GM18502 (cell line): ENCODE data around the gene BARX1.
"Not testable (repeated sequence)": the region's sequence is repeated elsewhere in the genome, so short reads cannot be mapped to it uniquely, and the experiment has no call there.

Experiments used
- ATAC-seq: cut with Tn5 transposase; IDR thresholded peaks from one replicate; pipeline ENCODE4 v1.9.1; 2021; ENCODE audit warnings: mild to moderate bottlenecking; ENCODE audit not compliant: unreplicated experiment, poor library complexity

The BARX1 gene

DNA sequence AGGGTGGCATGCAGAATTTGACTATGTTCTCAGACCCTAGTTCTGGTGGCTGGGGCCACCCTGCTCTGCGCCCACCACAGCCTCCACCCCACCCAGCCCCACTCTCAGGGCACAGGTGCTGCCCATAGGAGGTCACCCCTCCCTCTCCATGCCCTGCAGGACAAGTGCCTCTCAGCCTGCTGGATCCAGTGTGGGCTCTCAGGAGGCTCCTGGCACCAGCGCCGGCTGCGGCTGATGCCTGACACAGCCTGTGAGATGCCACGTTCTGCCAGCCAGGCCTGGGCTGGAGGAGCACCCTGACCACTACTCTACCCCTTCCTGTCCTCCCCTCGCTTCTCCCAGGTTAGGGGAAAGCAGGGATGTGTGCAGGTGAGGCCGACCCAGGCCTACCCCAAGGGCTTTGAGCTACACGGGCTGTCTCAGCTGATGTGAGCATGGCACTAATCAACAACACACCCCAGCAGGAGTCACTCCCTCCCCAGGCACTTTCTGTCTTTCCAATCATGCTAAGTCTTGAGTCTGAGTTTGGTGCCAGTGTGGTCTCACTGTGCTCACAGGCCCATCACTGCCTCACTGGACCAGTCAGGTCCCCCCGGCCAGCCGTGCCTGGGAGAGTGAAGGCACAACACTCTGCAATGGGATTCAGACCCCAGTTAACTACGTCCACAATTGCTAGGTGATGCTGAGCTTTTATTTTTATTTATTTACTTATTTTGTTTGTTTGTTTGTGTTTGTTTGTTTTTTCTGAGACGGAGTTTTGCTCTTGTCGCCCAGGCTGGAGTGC lies 12.1 kb upstream of the BARX1 start:
- ATAC-seq: no peak

- ATAC-seq: no peak
Measured at GRCh38 chr9:93965830-93966577, 10.8 kb upstream of the BARX1 start.

DNA sequence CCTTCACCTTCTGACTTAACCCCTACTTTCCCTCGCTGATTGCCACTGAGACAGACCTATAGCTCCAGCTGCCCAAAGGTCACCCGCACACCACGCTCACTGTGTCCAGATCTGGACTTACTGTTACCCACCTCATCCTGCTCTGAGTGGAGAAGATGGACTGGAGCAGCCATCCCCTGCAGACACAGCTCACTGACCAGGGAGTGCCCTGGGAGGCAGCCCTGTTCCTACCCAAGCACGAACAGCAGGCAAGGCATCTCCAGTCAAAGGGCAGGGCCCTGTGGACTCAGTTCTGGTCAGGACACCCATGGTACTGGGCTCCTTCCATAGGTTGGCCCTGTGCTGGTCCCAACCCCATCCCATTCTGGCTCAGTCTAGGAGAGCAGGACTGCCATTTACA lies 9.5 kb upstream of the BARX1 start:
- ATAC-seq: no peak

DNA sequence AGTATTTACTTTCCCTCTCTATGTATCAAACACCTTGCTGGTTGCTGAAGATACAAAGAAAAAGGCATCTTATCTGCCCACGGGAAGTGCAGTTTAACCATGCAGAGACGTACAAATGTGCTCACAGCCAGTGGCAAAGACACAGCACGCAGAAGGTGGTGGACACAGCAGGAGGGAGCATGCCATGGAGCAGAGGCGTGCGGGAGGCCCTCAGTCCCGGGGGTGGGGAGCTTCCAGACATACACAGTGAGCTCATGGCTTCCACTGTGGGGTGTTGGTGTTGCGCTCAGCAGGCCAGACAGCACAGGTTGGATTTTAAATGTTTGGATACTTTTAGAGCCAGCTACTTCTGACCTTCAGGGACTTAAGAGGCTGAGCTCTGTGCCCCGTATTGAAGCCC lies 8.8 kb upstream of the BARX1 start:
- no peak for ATAC-seq

GRCh38 chr9:93963489-93963888 lies 8.3 kb upstream of the BARX1 start:
- ATAC-seq: not testable (repeated sequence)

- no peak for ATAC-seq
Measured at GRCh38 chr9:93962561-93963440, 7.6 kb upstream of the BARX1 start.

DNA sequence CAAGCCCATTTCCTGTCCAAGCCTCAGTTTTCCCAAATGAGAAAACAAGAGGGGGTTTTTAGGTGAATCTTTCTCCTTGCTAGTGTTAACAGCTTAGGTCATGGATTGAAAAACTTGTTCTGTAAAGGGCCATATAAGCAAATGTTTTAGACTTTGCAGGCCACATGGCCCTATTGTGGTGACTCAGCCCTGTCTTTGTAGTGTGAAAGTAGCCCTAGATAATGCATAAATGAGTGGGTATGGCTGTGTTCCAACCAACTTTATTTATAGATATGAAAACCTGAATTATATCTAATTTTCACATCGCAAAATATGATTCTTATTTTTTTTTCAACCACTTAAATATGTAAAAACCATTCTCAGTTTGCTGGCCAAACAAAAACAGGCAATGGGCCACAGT lies 6.9 kb upstream of the BARX1 start:
- no peak for ATAC-seq

DNA sequence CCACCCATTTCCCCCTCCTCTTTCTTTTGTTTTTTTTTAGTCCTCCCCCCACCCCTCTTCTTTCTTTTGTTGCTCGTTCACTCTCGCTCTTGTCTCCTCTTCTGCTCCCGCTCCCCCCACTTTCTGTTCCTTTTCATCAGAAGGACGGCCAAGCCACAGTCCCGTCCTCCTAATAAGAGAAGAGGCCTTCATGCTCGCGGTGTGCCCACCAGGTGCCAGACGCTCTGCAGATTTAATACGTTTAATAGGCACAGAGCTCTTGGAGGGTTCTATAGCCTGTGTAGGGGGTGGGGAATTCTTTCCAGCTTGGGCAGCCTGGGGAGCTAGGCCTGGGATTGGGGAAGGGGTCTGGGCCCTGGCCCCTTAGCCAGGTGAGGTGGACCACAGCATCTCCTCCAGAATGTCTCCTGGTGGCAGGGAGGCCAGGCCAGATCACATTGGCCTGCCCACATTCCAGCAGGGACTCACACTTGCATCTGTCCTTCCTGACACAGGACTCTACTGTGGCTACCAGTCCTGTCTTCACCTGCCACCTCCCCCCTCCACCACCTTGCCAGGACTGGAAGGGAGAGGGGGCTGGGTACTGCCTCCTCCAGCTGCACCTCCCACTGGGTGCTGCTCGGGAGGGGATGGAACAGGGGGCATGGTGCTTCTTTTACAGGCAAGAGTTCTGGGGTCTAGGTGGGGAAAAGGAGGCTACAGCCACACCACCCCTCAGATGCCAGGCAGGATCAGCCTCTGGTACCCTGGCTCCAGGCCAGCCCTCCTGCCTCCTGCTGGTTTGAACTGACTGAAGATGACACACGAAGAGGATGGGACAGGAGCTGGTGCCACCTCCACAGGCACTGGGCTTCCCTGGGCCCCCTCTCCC lies 6.1 kb upstream of the BARX1 start:
- ATAC-seq: no peak

- no peak for ATAC-seq
Measured at GRCh38 chr9:93960221-93960970, 5.2 kb upstream of the BARX1 start.

DNA sequence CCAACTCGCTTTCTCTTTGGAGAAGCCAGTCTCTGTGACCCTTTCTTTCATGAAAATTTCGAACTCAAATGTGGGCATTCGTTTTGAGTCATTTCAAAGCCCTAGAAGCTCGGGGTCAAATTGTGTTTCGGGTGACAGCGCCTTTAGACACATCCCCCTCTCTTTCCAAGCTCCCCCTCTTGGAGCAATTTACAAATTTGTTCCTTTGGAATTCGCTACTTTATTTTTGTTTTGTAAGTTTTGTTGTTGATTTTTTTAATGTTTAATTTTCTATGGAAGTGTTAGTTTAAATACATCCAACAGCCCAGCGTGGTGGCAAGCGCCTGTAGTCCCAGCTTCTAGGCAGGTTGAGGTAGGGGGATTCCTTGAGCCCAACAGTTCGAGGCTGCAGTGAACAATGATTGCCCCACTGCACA lies 4.6 kb upstream of the BARX1 start:
- no peak for ATAC-seq

- no peak for ATAC-seq
Measured at GRCh38 chr9:93958819-93959682, 3.9 kb upstream of the BARX1 start.

DNA sequence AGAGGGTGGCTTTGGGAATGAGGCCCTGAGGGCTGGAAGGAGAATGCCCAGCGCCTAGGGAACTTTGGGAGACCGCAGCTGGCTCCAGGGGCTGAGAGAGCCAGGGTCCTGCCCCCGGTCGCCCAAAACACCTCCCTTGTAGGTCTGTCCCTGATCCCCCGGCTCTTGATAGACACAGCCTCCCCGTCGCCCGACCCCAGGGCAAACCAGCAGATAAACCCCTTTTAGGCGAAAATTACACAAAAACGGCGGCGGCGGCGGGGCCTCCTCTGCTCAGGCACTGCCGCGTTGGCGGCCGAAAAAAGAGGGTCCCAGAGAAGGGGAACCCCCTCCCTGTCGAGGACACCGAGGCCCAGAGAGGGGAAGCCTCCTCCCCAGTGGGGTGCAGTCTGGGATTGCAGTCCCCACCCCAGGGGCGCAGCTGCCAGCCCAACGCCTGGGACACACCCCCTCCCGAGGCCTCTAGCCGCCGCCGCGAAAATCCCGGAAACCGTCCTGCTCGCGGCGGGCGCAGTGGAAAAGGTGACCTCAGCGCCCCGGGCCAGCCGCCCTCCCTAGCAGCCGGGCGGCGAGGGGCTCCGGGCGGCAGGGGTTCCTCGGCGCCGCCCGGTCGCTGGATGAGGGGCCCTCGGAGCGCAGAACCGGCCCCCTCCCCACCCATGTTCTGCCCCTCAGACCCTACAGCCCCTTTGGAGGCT lies 3.1 kb upstream of the BARX1 start:
- ATAC-seq: no peak

GRCh38 chr9:93955981-93956784 lies 1.0 kb upstream of the BARX1 start:
- ATAC-seq: no peak

- ATAC-seq: no peak
Measured at GRCh38 chr9:93954434-93955061, 607 bp downstream of the BARX1 start.

DNA sequence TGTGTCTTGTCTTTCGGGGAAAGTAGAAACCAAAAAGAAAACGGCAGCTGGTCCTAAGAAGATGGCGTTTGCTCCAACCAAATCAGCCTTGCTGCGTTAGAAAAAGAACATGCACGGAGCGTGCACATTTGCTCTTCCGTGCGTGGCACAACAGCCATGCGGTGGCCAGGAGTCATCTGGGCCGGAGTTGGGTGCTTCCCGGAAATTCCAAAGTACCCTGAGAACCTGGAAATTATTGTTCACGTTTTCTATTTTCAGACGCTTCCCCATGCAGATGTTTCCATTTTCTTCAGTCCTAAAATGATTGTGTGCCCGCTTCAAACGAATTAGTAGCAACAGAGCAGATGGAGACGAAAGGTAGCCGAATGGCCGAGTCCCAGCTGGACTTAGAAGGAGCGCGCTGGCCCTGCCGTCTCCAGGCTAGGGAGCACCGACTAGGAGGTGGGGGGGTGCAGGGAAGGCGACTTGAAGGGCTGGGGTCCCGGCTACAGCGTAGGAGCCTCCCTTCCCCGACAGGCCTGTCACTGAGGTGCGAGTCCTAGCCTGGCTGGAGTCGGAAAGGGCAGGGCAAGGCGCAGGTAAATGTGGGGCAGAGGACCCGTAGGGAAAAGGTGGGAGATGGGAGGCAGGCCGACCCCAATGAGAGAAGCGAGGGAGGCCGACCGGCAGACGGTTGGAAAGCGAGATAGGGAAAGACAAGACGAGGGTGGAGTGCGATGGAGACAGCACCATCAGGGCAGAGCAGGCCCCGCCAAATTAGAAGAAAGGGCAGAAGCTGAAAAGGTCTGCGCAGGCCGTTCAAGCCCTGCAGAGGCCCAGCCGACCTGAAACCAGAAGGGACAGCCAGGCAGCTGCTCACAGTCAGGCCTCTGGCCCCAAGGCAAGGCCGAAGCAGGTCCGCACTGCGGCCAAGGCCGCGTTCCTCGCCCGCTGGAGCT lies 1.4 kb downstream of the BARX1 start:
- ATAC-seq: no peak
